Nasal cavity respiratory epithelium epithelial cell of viscerocranial mucosa (primary cell): Measurements from ENCODE around the gene ZNF81. TPM values are rescaled to one million over a fixed set of nuclear protein-coding genes. Genes with fewer than 3 reads are reported as not detected.

Source experiments
- total RNA-seq: library from RNA; depleted of rRNA; stranded (reverse); fragments of >200 nt; gene quantifications from 2 replicates; pipeline ENCODE4 v1.2.3, GENCODE V29; 2014

The ZNF81 gene
- 4.4 and 7.8 TPM in 2 replicates for total RNA-seq

GRCh38 chrX:47836164-47837072 is at the start of gene ZNF81:
TSS of gene ZNF81 (plus strand) at chrX:47836902. CDS start at chrX:47846268, 9,366 bp downstream.

Other genes starting within 250 kb of the ZNF81 start
- under 0.01 and 0.07 TPM in 2 replicates for gene SYN1, start 217.0 kb upstream of the ZNF81 start, total RNA-seq
- gene CFP, start 207.0 kb upstream of the ZNF81 start, total RNA-seq, result under 0.01 and 0.07 TPM in 2 replicates
- gene ELK1, start 186.3 kb upstream of the ZNF81 start, total RNA-seq, result 13.0 and 19.6 TPM in 2 replicates
- gene UXT, start 177.7 kb upstream of the ZNF81 start, total RNA-seq, result 69.3 and 115 TPM in 2 replicates
- 3.8 and 6.4 TPM in 2 replicates for gene ZNF182, start 167.1 kb downstream of the ZNF81 start, total RNA-seq
- gene SPACA5, start 170.1 kb downstream of the ZNF81 start, total RNA-seq, result not detected in 2 replicates
- gene ZNF630, start 234.7 kb downstream of the ZNF81 start, total RNA-seq, result 1.4 and 3.6 TPM in 2 replicates